ENCODE data around the gene NLGN1. TPM values are rescaled to one million over a fixed set of nuclear protein-coding genes. Genes with fewer than 3 reads are reported as not detected.

Gene NLGN1
- total RNA-seq, 1 donor from 2014 or later: 50.2 TPM

DNA sequence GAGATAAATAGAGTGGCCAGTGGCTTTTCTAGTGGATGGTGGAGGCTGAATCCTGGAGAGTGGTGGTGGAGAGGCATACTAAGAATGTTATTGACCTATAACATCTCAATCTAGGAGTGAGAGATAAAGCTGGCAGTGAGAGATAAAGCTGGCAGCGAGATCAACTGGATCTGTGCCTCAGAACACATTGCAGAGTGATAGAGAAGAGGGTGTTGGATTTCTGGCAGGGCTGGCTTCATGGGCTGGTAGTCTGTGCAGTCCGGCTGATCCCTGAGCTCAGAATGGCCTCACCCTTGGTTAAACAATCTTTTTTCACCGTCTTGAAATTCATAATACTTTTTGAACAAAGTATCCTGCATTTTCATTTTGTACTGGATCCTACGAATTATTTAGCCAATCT is 221.2 kb downstream of the NLGN1 start:
- Mint-ChIP-seq H3K4me3 (ENCODE audit: unreplicated experiment) (no peak overlapping the region), H3K27me3 (ENCODE audit: unreplicated experiment) (peaks cover 2% of the 10 kb centered on the region), H3K27ac (ENCODE audit: unreplicated experiment) (no peak overlapping the region), H3K9me3 (ENCODE audit: unreplicated experiment) (no peaks in the 10 kb centered on the region), H3K4me1 (ENCODE audit: low read depth, unreplicated experiment) (peaks cover 13% of the 10 kb centered on the region), H3K36me3 (ENCODE audit: unreplicated experiment) (peaks cover 9% of the 10 kb centered on the region)
- DNase-seq: no peak
- no peak for TF ChIP-seq CTCF (IDR thresholded peaks at IDR 0.05; ENCODE audit: partially characterized antibody, unreplicated experiment)

- Mint-ChIP-seq H3K9me3 (ENCODE audit: unreplicated experiment) (no peaks in the 10 kb centered on the region), H3K4me3 (ENCODE audit: unreplicated experiment) (no peak overlapping the region), H3K27me3 (ENCODE audit: unreplicated experiment) (no peaks in the 10 kb centered on the region), H3K36me3 (ENCODE audit: unreplicated experiment) (peaks cover under 1% of the 10 kb centered on the region), H3K4me1 (ENCODE audit: low read depth, unreplicated experiment) (peaks cover 7% of the 10 kb centered on the region), H3K27ac (ENCODE audit: unreplicated experiment) (no peak overlapping the region)
- TF ChIP-seq CTCF (IDR thresholded peaks at IDR 0.05; ENCODE audit: partially characterized antibody, unreplicated experiment): no peak
- no peak for DNase-seq
Measured at GRCh38 chr3:173622166-173622565, 224.6 kb downstream of the NLGN1 start.

DNA sequence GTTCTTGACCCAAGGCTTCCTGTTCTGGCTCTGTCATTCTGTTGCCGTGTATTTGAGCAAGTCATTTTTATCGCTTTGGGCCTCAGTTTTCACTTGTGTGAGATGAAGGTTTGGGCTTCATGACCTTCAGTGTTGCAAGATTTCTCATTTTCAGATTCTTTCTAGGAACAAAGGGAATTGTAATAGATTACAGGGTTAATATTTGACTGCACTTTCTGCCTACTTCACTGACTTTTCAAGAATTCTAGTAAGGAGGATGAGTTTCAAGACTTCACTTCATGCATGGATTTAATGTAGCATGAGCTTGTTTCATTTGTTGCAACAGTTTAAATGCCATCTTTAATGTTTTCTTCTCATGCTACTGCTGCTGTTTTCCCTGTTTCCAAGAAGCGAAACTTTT is 226.5 kb downstream of the NLGN1 start:
- Mint-ChIP-seq H3K27ac (ENCODE audit: unreplicated experiment) (no peak overlapping the region), H3K4me3 (ENCODE audit: unreplicated experiment) (no peak overlapping the region), H3K36me3 (ENCODE audit: unreplicated experiment) (no peaks in the 10 kb centered on the region), H3K27me3 (ENCODE audit: unreplicated experiment) (no peaks in the 10 kb centered on the region), H3K9me3 (ENCODE audit: unreplicated experiment) (no peaks in the 10 kb centered on the region), H3K4me1 (ENCODE audit: low read depth, unreplicated experiment) (peaks cover 7% of the 10 kb centered on the region)
- no peak for TF ChIP-seq CTCF (IDR thresholded peaks at IDR 0.05; ENCODE audit: partially characterized antibody, unreplicated experiment)
- no peak for DNase-seq

GRCh38 chr3:173630849-173631248 is 233.3 kb downstream of the NLGN1 start:
- no peaks in the 10 kb centered on the region for H3K27me3 Mint-ChIP-seq (ENCODE audit: unreplicated experiment)
- DNase-seq: no peak
- TF ChIP-seq CTCF (IDR thresholded peaks at IDR 0.05; ENCODE audit: partially characterized antibody, unreplicated experiment): no peak
- H3K27ac Mint-ChIP-seq (ENCODE audit: unreplicated experiment): no peak overlapping the region
- no peaks in the 10 kb centered on the region for H3K9me3 Mint-ChIP-seq (ENCODE audit: unreplicated experiment)
- no peaks in the 10 kb centered on the region for H3K4me1 Mint-ChIP-seq (ENCODE audit: low read depth, unreplicated experiment)
- no peaks in the 10 kb centered on the region for H3K36me3 Mint-ChIP-seq (ENCODE audit: unreplicated experiment)
- no peak overlapping the region for H3K4me3 Mint-ChIP-seq (ENCODE audit: unreplicated experiment)

- Mint-ChIP-seq H3K27ac (ENCODE audit: unreplicated experiment) (no peak overlapping the region), H3K36me3 (ENCODE audit: unreplicated experiment) (no peaks in the 10 kb centered on the region), H3K9me3 (ENCODE audit: unreplicated experiment) (no peaks in the 10 kb centered on the region), H3K4me3 (ENCODE audit: unreplicated experiment) (no peak overlapping the region), H3K4me1 (ENCODE audit: low read depth, unreplicated experiment) (no peaks in the 10 kb centered on the region), H3K27me3 (ENCODE audit: unreplicated experiment) (no peaks in the 10 kb centered on the region)
- DNase-seq: no peak
- no peak for TF ChIP-seq CTCF (IDR thresholded peaks at IDR 0.05; ENCODE audit: partially characterized antibody, unreplicated experiment)
Measured at GRCh38 chr3:173632945-173633344, 235.4 kb downstream of the NLGN1 start.
